Fibroblast of lung (primary cell): ENCODE results near the gene LARP6.

Source experiments
- CTCF ChIP-seq, 2 donors: IDR thresholded peaks in 1 of 2; conservative IDR thresholded peaks in 1 of 2; 1 replicate in 1 of 2; 2 replicates in 1 of 2; pipeline ENCODE4 v1.5.1; 2011 to 2012; ENCODE audit warnings: low read length in 2 of 2, control low read depth in 1 of 2, inconsistent platforms in 1 of 2, low read depth in 1 of 2, mild to moderate bottlenecking in 1 of 2
- EZH2 ChIP-seq: IDR thresholded peaks from 2 replicates; pipeline ENCODE4 v1.5.1; 2012; ENCODE audit warnings: low read length, control low read depth, mild to moderate bottlenecking; ENCODE audit errors: missing control alignments

GRCh38 chr15:70783041-70783440, 70.9 kb downstream of the LARP6 start:
- TF ChIP-seq EZH2 (no peak), CTCF (conservative IDR thresholded peaks at IDR 0.05 in 1 of 2, IDR thresholded peaks at IDR 0.05 in 1 of 2; ENCODE audit: low read depth in 1 of 2, low read length in 2 of 2) (no peak)
